HG02588 (cell line): ENCODE data around the gene ENPP6.
"Not testable (repeated sequence)": the region's sequence is repeated elsewhere in the genome, so short reads cannot be mapped to it uniquely, and the experiment has no call there.

Experiments used
- ATAC-seq: cut with Tn5 transposase; IDR thresholded peaks from one replicate; pipeline ENCODE4 v1.9.1; 2021; ENCODE audit warnings: mild to moderate bottlenecking, moderate library complexity; ENCODE audit not compliant: unreplicated experiment

ENPP6 gene

DNA sequence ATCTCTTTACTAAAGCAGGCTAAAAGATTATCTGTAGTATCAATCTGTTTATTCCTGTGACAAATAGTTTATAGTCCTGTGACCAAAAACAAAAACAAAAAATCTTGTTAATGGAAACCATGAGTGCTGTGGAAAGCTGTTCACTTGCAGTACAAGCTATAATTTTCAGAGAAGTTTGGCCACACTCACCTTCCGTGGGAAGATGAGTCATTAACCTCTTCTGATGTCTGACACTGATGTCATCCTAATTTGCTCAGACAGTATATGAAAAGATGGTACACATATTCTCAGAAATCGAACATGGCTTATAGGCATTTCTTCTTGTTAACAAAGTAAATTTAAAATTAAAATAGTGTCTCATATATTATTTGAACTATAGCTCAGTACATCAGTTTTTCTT is 19.9 kb upstream of the ENPP6 start:
- no peak for ATAC-seq

DNA sequence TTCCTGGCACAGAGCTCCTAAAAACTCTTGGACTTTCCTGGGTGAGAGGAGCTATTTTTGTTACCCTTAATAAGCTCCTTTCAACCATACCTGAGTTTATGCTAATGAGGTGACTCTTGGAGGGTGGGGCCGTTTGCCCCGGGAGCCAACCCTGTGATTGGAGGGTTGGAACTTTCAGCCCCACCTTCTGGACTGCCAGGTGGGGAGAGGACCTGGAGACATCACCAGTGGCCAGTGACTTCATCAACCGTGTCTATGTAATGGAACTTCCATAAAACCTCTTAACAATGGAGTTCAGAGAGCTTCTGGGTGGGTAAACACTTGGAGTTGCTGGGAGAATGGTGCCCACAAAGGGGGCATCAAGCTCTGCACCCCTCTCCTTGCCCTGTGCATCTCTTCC is 17.9 kb upstream of the ENPP6 start:
- no peak for ATAC-seq

GRCh38 chr4:184234155-184234554 is 16.5 kb upstream of the ENPP6 start:
- ATAC-seq, result no peak

DNA sequence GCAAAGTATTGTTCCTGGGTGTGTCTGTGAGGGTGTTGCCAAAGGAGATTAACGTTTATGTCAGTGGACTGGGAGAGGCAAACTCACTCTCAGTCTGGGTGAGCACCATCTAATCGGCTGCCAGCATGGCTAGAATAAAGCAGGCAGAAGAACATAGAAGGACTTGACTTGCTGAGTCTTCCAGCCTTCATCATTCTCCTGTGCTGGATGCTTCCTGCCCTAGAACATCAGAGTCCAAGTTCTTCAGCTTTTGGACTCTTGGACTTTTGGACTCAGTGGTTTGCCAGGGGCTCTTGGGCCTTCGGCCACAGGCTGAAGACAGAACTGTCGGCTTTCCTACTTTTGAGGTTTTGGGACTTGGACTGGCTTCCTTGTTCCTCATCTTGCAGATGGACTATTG is 15.3 kb upstream of the ENPP6 start:
- no peak for ATAC-seq

- no peak for ATAC-seq
These were observed 14.5 kb upstream of the ENPP6 start for GRCh38 chr4:184232202-184232601.

- no peak for ATAC-seq
These were observed 13.9 kb upstream of the ENPP6 start for GRCh38 chr4:184231573-184231972.

DNA sequence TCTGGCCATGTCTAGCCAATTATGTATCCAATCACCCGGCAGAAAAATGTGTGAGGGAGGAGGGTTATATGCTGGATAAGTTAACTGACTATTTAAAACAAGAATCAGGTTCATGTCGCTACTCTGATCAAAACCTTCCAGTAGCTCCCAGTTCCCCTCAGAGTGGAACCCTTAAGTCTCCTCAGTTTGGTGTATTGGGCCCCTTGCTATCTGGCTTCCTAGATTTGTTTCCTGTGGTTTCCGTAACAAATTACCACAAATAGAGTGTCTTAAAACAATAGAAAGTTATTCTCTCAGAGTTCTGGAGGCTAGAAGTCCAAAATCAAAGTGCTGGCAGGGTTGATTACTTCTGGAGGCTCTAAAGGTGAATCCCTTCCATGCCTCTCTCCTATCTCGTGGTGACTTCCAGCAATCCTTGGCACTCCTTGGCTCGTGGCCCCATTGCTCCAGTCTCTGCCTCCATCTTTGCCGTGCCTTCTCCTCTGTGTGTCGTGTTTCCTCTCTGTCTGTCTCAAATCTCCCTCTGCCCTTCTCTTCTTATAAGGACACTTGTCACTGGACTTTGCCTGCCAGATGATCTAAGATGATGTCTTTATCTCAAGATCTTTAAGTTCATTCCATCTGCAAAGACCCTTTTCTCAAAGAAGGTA is 10.5 kb upstream of the ENPP6 start:
- ATAC-seq, result no peak

- ATAC-seq, result no peak
These were observed 1.2 kb downstream of the ENPP6 start for GRCh38 chr4:184216515-184216914.

- no peak for ATAC-seq
These were observed 1.9 kb downstream of the ENPP6 start for GRCh38 chr4:184215709-184216328.

- ATAC-seq, result no peak
These were observed 2.7 kb downstream of the ENPP6 start for GRCh38 chr4:184214931-184215330.

- ATAC-seq, result not testable (repeated sequence)
These were observed 9.7 kb downstream of the ENPP6 start for GRCh38 chr4:184207734-184208607.

GRCh38 chr4:184205243-184205642 is 12.4 kb downstream of the ENPP6 start:
- ATAC-seq, result no peak

GRCh38 chr4:184203300-184203699 is 14.4 kb downstream of the ENPP6 start:
- ATAC-seq, result no peak

DNA sequence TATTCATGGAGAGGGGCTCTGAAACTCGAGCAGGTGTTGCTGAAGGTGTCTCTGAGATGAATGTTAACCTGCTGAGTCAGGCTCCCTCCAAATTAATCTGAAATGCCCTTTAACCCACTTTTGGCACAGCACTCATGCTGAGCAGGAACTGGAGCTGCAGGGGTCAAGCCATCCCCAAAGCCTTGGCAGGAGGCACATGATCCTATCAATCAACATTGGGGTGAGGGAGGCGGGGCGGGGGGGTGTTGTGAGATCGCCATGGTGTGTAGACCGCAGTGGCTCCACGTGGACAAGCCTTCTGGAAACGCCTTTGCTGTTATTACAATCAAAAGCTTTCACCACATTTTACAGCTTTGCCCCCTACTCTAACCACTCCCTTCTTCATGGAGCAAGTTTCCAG is 16.5 kb downstream of the ENPP6 start:
- ATAC-seq, result no peak

DNA sequence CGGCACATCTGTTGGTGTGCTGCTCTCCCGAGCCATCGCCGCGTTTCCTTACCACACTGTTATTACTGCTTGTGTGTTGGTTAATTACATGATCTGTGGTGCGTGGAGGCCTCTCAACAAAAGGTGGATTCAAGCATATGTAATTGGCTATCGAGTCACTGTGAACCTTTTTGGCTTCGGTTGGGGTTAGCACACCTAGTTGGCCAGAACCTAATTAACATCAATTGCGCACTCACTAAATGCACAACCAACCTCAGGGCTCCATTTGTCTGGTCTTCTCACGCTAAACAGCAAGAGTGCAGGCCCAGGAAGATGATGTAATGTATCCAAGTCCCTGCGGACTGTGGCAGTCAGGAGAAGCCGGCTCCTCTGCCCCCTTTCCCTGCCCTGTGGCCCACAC is 17.4 kb downstream of the ENPP6 start:
- no peak for ATAC-seq

DNA sequence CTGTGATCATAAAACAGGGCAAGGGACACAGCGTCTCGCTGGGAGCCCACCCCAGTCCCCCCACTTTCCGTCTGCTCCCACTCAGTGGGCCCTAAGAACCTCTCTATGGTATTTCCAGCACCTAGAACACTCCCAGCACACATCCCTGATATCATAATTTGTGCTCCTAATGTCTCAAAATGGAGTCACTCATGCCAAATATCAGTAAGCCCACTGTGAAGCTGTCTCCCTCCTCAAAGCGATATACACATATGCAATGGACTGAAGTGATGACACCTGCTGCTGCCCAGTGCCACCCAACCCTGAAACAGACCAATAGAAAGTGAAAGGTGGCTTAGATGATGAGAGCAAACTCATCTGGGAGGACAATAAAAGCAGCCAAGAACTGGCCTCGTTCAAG is 17.9 kb downstream of the ENPP6 start:
- no peak for ATAC-seq

- ATAC-seq, result no peak
These were observed 19.5 kb downstream of the ENPP6 start for GRCh38 chr4:184198190-184198589.

- ATAC-seq, result no peak
These were observed 20.1 kb downstream of the ENPP6 start for GRCh38 chr4:184197536-184198082.

DNA sequence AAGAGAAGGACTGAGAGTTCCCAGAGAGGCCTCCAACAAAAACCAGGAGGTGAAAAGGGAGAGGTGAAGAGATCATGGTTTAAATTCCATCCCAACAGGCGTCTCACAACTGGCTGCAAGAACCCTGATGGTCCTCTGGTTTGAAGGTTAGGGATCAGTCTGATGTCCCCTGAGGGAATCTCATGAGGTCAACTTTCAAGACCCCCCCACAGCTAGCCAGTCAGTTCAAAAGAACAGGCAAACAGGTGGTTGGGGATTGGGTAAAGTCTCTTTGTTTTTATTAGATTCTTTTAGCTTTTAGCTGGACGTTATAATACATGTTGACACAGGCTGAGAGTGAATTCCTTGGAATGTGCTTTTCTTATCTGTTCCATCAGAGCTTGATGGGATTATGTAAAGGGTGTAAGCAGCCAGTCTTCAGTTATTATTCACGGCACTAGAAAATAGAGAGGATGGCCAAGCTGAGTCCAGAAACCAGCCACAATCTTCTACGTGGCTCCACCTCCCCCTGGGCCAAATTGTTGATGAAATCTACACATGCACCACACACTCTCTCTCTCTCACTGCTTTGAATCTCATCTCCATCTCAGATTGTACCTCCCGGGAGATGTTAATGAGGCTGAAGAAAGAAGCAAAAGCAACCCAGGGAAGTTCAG is 20.8 kb downstream of the ENPP6 start:
- no peak for ATAC-seq

- no peak for ATAC-seq
These were observed 23.8 kb downstream of the ENPP6 start for GRCh38 chr4:184193556-184194525.
